Small intestine (tissue), 7 donors: ENCODE data around the gene LPIN3. TPM values are rescaled to one million over a fixed set of nuclear protein-coding genes. Genes with fewer than 3 reads are reported as not detected.
A peak's percentile ranks its signal among the peaks of the same experiment; 100 is the strongest.

Source experiments
- DNase-seq, 2 donors: peaks; one replicate each; pipeline versions ENCODE4 v3.0.0 to v3.0.0-alpha.2; 2013
- FAIRE-seq: peaks from 2 replicates; lab custom pipeline; 2012; peaks lifted over from hg19 to GRCh38; lab: Jason Lieb, UNC
- H3K27ac ChIP-seq, 3 donors: one replicate each; pipeline ENCODE4 v1.5.1; 2013; ENCODE audit warnings: low read length in 2 of 3, mild to moderate bottlenecking in 2 of 3, control low read depth in 1 of 3, inconsistent platforms in 1 of 3, low read depth in 1 of 3, moderate library complexity in 1 of 3
- H3K27me3 ChIP-seq, 3 donors: one replicate each; pipeline ENCODE4 v1.6.1; 2013; ENCODE audit warnings: low read length in 3 of 3, inconsistent platforms in 1 of 3; ENCODE audit not compliant: control insufficient read depth in 3 of 3, insufficient read depth in 3 of 3
- H3K36me3 ChIP-seq, 3 donors: one replicate each; pipeline ENCODE4 v1.6.1; 2013; ENCODE audit warnings: low read length in 3 of 3, inconsistent platforms in 1 of 3, low read depth in 1 of 3, mild to moderate bottlenecking in 1 of 3, moderate library complexity in 1 of 3; ENCODE audit not compliant: control insufficient read depth in 3 of 3, insufficient read depth in 2 of 3
- H3K4me1 ChIP-seq, 3 donors: one replicate each; pipeline ENCODE4 v1.6.1; 2013; ENCODE audit warnings: low read length in 2 of 3, inconsistent platforms in 1 of 3, low read depth in 1 of 3, mild to moderate bottlenecking in 1 of 3, moderate library complexity in 1 of 3; ENCODE audit not compliant: control insufficient read depth in 3 of 3, insufficient read depth in 2 of 3
- H3K4me3 ChIP-seq, 3 donors: one replicate each; pipeline ENCODE4 v1.5.1; 2013; ENCODE audit warnings: low read length in 3 of 3, control low read depth in 1 of 3, inconsistent platforms in 1 of 3, low read depth in 1 of 3, mild to moderate bottlenecking in 1 of 3, moderate library complexity in 1 of 3
- H3K9me3 ChIP-seq, 2 donors: one replicate each; pipeline ENCODE4 v1.6.1; 2013; ENCODE audit warnings: low read depth in 1 of 2, low read length in 1 of 2; ENCODE audit not compliant: control insufficient read depth in 2 of 2, insufficient read depth in 1 of 2
- WGBS, 3 donors: extraction: QIAGEN DNeasy Blood & Tissue Kit; methylation state at CpG; one replicate each; pipeline ENCODE4 v1.1.7; 2013; 5-methylcytosine and 5-hydroxymethylcytosine counted together
- polyA plus RNA-seq, 4 donors: library from polyadenylated mRNA; stranded (reverse) in 3 of 4; unstranded in 1 of 4; fragments of 200-250 nt in 3 of 4; fragments of 120-200 nt in 1 of 4; gene quantifications; one replicate each; pipeline versions ENCODE4 v1.2.1 to v1.2.3, GENCODE V29; 2013
- donor health status: healthy with polysubstance abuse.
- donor health status: control.
- donor health status: control.
- donor health status: Bipolar disorder and iron deficiency.
- donor health status: healthy.

LPIN3 gene
- polyA plus RNA-seq, 4 donors: 39.9 to 130 (median 57.2) TPM

- Histone ChIP-seq H3K4me3 (no peak overlapping the region), H3K27me3 (no peaks in the 10 kb centered on the region), H3K4me1 (peaks cover 0 to 6% (median 0%) of the 10 kb centered on the region in 3 donors), H3K36me3 (no peaks in the 10 kb centered on the region), H3K9me3 (no peaks in the 10 kb centered on the region), H3K27ac (peak overlapping the region in 1 of 3 donors; percentile 73)
- DNase-seq (peak in 1 of 2 donors; percentile 32), FAIRE-seq (no peak)
- WGBS, 3 donors: 45 to 63% (median 52%) methylated on average over 14 of the region's 14 CpGs
These were observed 10.9 kb upstream of the LPIN3 start for GRCh38 chr20:41329435-41330342.

- H3K36me3 ChIP-seq: no peaks in the 10 kb centered on the region
- H3K4me3 ChIP-seq: no peak overlapping the region
- H3K9me3 ChIP-seq: no peaks in the 10 kb centered on the region
- DNase-seq: no peak
- no peaks in the 10 kb centered on the region for H3K27me3 ChIP-seq
- FAIRE-seq: no peak
- H3K27ac ChIP-seq: no peak overlapping the region
- peaks cover 0 to 6% (median 0%) of the 10 kb centered on the region in 3 donors for H3K4me1 ChIP-seq
- 90 to 93% (median 92%) methylated on average over 5 of the region's 5 CpGs for WGBS, 3 donors
These were observed 10.3 kb upstream of the LPIN3 start for GRCh38 chr20:41330343-41330720.

GRCh38 chr20:41330941-41331340 lies 9.7 kb upstream of the LPIN3 start:
- Histone ChIP-seq H3K27me3 (no peaks in the 10 kb centered on the region), H3K4me3 (no peak overlapping the region), H3K4me1 (peaks cover 0 to 6% (median 0%) of the 10 kb centered on the region in 3 donors), H3K9me3 (no peaks in the 10 kb centered on the region), H3K27ac (no peak overlapping the region), H3K36me3 (no peaks in the 10 kb centered on the region)
- FAIRE-seq (no peak), DNase-seq (no peak)
- WGBS, 3 donors: 80 to 100% (median 92%) methylated on average over 1 of the region's 1 CpG

- no peak for DNase-seq
- Histone ChIP-seq H3K27me3 (no peaks in the 10 kb centered on the region), H3K27ac (no peak overlapping the region), H3K4me3 (no peak overlapping the region), H3K36me3 (no peaks in the 10 kb centered on the region), H3K9me3 (no peaks in the 10 kb centered on the region), H3K4me1 (peaks cover 0 to 6% (median 0%) of the 10 kb centered on the region in 3 donors)
- no peak for FAIRE-seq
- 73 to 85% (median 78%) methylated on average over 4 of the region's 4 CpGs for WGBS, 3 donors
These were observed 8.9 kb upstream of the LPIN3 start for GRCh38 chr20:41331731-41332130.

GRCh38 chr20:41334036-41334435 lies 6.6 kb upstream of the LPIN3 start:
- Histone ChIP-seq H3K4me3 (no peak overlapping the region), H3K36me3 (no peaks in the 10 kb centered on the region), H3K27ac (peak overlapping the region in 1 of 3 donors; percentile 78), H3K27me3 (no peaks in the 10 kb centered on the region), H3K9me3 (no peaks in the 10 kb centered on the region), H3K4me1 (peaks cover 0 to 6% (median 0%) of the 10 kb centered on the region in 3 donors)
- FAIRE-seq: no peak
- DNase-seq: no peak
- 86 to 100% (median 92%) methylated on average over 2 of the region's 2 CpGs for WGBS, 3 donors

GRCh38 chr20:41334443-41335421 lies 5.9 kb upstream of the LPIN3 start:
- no peaks in the 10 kb centered on the region for H3K27me3 ChIP-seq
- peaks cover 0 to 5% (median 1%) of the 10 kb centered on the region in 3 donors for H3K4me1 ChIP-seq
- FAIRE-seq (no peak), DNase-seq (no peak)
- no peak overlapping the region for H3K4me3 ChIP-seq
- H3K9me3 ChIP-seq: no peaks in the 10 kb centered on the region
- no peaks in the 10 kb centered on the region for H3K36me3 ChIP-seq
- H3K27ac ChIP-seq: peak overlapping the region in 1 of 3 donors; percentile 78
- 71 to 92% (median 83%) methylated on average over 15 of the region's 15 CpGs for WGBS, 3 donors

- H3K27ac ChIP-seq: no peak overlapping the region
- WGBS, 3 donors: 57 to 79% (median 71%) methylated on average over 1 of the region's 1 CpG
These were observed 5.0 kb upstream of the LPIN3 start for GRCh38 chr20:41335591-41335990.

More at GRCh38 chr20:41335591-41335990, 5.0 kb upstream of the LPIN3 start:
- Histone ChIP-seq H3K9me3 (no peaks in the 10 kb centered on the region), H3K36me3 (no peaks in the 10 kb centered on the region), H3K4me3 (no peak overlapping the region), H3K27me3 (no peaks in the 10 kb centered on the region), H3K4me1 (peaks cover 0 to 6% (median 3%) of the 10 kb centered on the region in 3 donors)
- DNase-seq (no peak), FAIRE-seq (no peak)
